MM.1S (cell line): ENCODE data around the gene ANKH.

ENCODE experiments used
- DNase-seq: peaks from one replicate; pipeline ENCODE4 v3.0.0-alpha.2; 2015
- H2AFZ ChIP-seq: fragments of 300-600 bp; sonication (generic); 2 replicates; pipeline ENCODE4 v1.6.0; 2016; ENCODE audit warnings: antibody characterized with exemption, low read length
- H3F3A ChIP-seq: fragments of 300-600 bp; sonication (generic); 2 replicates; pipeline ENCODE4 v1.6.1; 2016; ENCODE audit warnings: mild to moderate bottlenecking, antibody characterized with exemption, low read length, moderate library complexity, mixed read lengths; ENCODE audit not compliant: insufficient read depth
- H3K27ac ChIP-seq: fragments of 300-600 bp; sonication (generic); 2 replicates; pipeline ENCODE4 v1.5.1; 2016; ENCODE audit warnings: mild to moderate bottlenecking, low read length
- H3K27me3 ChIP-seq: fragments of 300-600 bp; sonication (generic); replicated peaks from 2 replicates; pipeline ENCODE4 v1.6.0; 2016; ENCODE audit warnings: low read length; ENCODE audit not compliant: insufficient read depth
- H3K36me3 ChIP-seq: fragments of 300-600 bp; sonication (generic); replicated peaks from 2 replicates; pipeline ENCODE4 v1.6.1; 2016; ENCODE audit warnings: mild to moderate bottlenecking, low read length, mixed read lengths; ENCODE audit not compliant: insufficient read depth
- H3K4me1 ChIP-seq: fragments of 300-600 bp; sonication (generic); 2 replicates; pipeline ENCODE4 v1.6.1; 2016; ENCODE audit warnings: low read length, mixed read lengths
- H3K4me2 ChIP-seq: fragments of 300-600 bp; sonication (generic); 2 replicates; pipeline ENCODE4 v1.6.0; 2016; ENCODE audit warnings: low read depth, low read length
- H3K4me3 ChIP-seq: fragments of 300-600 bp; sonication (generic); 2 replicates; pipeline ENCODE4 v1.5.1; 2016; ENCODE audit warnings: low read length, mixed read lengths
- H3K79me2 ChIP-seq: fragments of 300-600 bp; sonication (generic); 2 replicates; pipeline ENCODE4 v1.6.1; 2016; ENCODE audit warnings: mixed run types, low read length, mixed read lengths
- H3K9ac ChIP-seq: fragments of 300-600 bp; sonication (generic); 2 replicates; pipeline ENCODE4 v1.6.1; 2016; ENCODE audit warnings: low read length, mixed read lengths
- H3K9me2 ChIP-seq: fragments of 300-600 bp; sonication (generic); replicated peaks from 2 replicates; pipeline ENCODE4 v1.6.1; 2016; ENCODE audit warnings: mild to moderate bottlenecking, low read length, mixed read lengths; ENCODE audit not compliant: insufficient read depth
- H3K9me3 ChIP-seq: fragments of 300-600 bp; sonication (generic); replicated peaks from 2 replicates; pipeline ENCODE4 v1.6.1; 2016; ENCODE audit warnings: mild to moderate bottlenecking, low read length, mixed read lengths; ENCODE audit not compliant: insufficient read depth
- H4K20me1 ChIP-seq: fragments of 300-600 bp; sonication (generic); 2 replicates; pipeline ENCODE4 v1.6.1; 2016; ENCODE audit warnings: mild to moderate bottlenecking, low read length, moderate library complexity, mixed read lengths; ENCODE audit not compliant: insufficient read depth
- CTCF ChIP-seq: fragments of 300-600 bp; sonication (generic); IDR thresholded peaks from 2 replicates; pipeline ENCODE4 v1.5.1; 2016; ENCODE audit warnings: antibody characterized with exemption, low read length, mixed read lengths
- EZH2 ChIP-seq: fragments of 300-600 bp; sonication (generic); optimal IDR thresholded peaks from 2 replicates; pipeline ENCODE3; 2017; ENCODE audit warnings: low read depth, mild to moderate bottlenecking, antibody characterized with exemption, low read length, mixed read lengths
- EZH2phosphoT487 ChIP-seq: fragments of 300-600 bp; sonication (generic); IDR thresholded peaks from 2 replicates; pipeline ENCODE4 v1.6.1; 2018; ENCODE audit warnings: antibody characterized with exemption, low read length

Gene ANKH

GRCh38 chr5:14744296-14745187 lies 127.0 kb downstream of the ANKH start:
- Histone ChIP-seq H3K9me3 (no peaks in the 10 kb centered on the region), H2AFZ (0 out of 2 replicates have a peak overlapping the region, but pooled peaks have one; percentile 32), H3K27ac (peak overlapping the region; percentile 62; the same call in 1 of the 2 replicates), H3K4me3 (no peak overlapping the region), H3K79me2 (no peaks in the 10 kb centered on the region), H3F3A (0 out of 2 replicates have a peak, but pooled peaks cover 4% of the 10 kb centered on the region), H3K9me2 (no peaks in the 10 kb centered on the region), H3K36me3 (no peaks in the 10 kb centered on the region), H3K9ac (peak overlapping the region; percentile 2; the same call in 1 of the 2 replicates), H3K4me2 (peak overlapping the region; percentile 33; the same call in 1 of the 2 replicates), H3K27me3 (no peaks in the 10 kb centered on the region), H3K4me1 (peaks cover 18% of the 10 kb centered on the region), H4K20me1 (no peaks in the 10 kb centered on the region)
- peak; percentile 36 for DNase-seq
- no peak for TF ChIP-seq EZH2
- no peak for TF ChIP-seq EZH2phosphoT487
- no peak for TF ChIP-seq CTCF

GRCh38 chr5:14743601-14744295 lies 127.8 kb downstream of the ANKH start:
- H2AFZ ChIP-seq, result no peak overlapping the region
- H3K36me3 ChIP-seq, result no peaks in the 10 kb centered on the region
- no peak overlapping the region for H3K4me3 ChIP-seq
- no peaks in the 10 kb centered on the region for H3K79me2 ChIP-seq
- 0 out of 2 replicates have a peak, but pooled peaks cover 4% of the 10 kb centered on the region for H3F3A ChIP-seq
- 0 out of 2 replicates have a peak overlapping the region, but pooled peaks have one; percentile 2 for H3K9ac ChIP-seq
- H3K27me3 ChIP-seq, result no peaks in the 10 kb centered on the region
- H3K9me2 ChIP-seq, result no peaks in the 10 kb centered on the region
- peak overlapping the region; percentile 33; the same call in 1 of the 2 replicates for H3K4me2 ChIP-seq
- no peak for TF ChIP-seq EZH2
- no peak for TF ChIP-seq EZH2phosphoT487
- no peak for TF ChIP-seq CTCF
- DNase-seq, result no peak
- no peaks in the 10 kb centered on the region for H4K20me1 ChIP-seq
- H3K27ac ChIP-seq, result no peak overlapping the region
- H3K9me3 ChIP-seq, result no peaks in the 10 kb centered on the region
- peaks cover 18% of the 10 kb centered on the region for H3K4me1 ChIP-seq

- TF ChIP-seq EZH2, result no peak
- no peak for TF ChIP-seq EZH2phosphoT487
- TF ChIP-seq CTCF, result no peak
Observed at GRCh38 chr5:14742498-14742897, 129.1 kb downstream of the ANKH start.

More at GRCh38 chr5:14742498-14742897, 129.1 kb downstream of the ANKH start:
- no peaks in the 10 kb centered on the region for H3K9me3 ChIP-seq
- H3K4me1 ChIP-seq, result peaks cover 18% of the 10 kb centered on the region
- no peak for DNase-seq
- no peak overlapping the region for H3K27ac ChIP-seq
- no peak overlapping the region for H2AFZ ChIP-seq
- no peaks in the 10 kb centered on the region for H3K36me3 ChIP-seq
- no peak overlapping the region for H3K4me2 ChIP-seq
- 0 out of 2 replicates have a peak, but pooled peaks cover 4% of the 10 kb centered on the region for H3F3A ChIP-seq
- no peaks in the 10 kb centered on the region for H3K79me2 ChIP-seq
- H3K9ac ChIP-seq, result no peak overlapping the region
- no peaks in the 10 kb centered on the region for H4K20me1 ChIP-seq
- no peak overlapping the region for H3K4me3 ChIP-seq
- no peaks in the 10 kb centered on the region for H3K9me2 ChIP-seq
- H3K27me3 ChIP-seq, result no peaks in the 10 kb centered on the region
